Parathyroid adenoma (tissue), 2 donors: ENCODE measurements around the gene CHMP6.

Source experiments
- H2AFZ ChIP-seq: fragments of 300-600 bp; sonication (generic); one replicate; pipeline ENCODE4 v1.7.0; 2017; ENCODE audit warnings: antibody characterized with exemption, mild to moderate bottlenecking
- H3K27ac ChIP-seq: fragments of 300-600 bp; sonication (generic); one replicate; pipeline ENCODE4 v1.7.0; 2017
- H3K27me3 ChIP-seq: fragments of 300-600 bp; sonication (generic); one replicate; pipeline ENCODE4 v1.7.0; 2017; ENCODE audit warnings: low read length; ENCODE audit not compliant: control insufficient read depth, insufficient read depth
- H3K36me3 ChIP-seq: fragments of 300-600 bp; sonication (generic); one replicate; pipeline ENCODE4 v1.7.0; 2017; ENCODE audit warnings: low read length; ENCODE audit not compliant: control insufficient read depth, insufficient read depth
- H3K4me1 ChIP-seq: fragments of 300-600 bp; sonication (generic); one replicate; pipeline ENCODE4 v1.7.0; 2017; ENCODE audit warnings: control low read depth
- H3K4me2 ChIP-seq: fragments of 300-600 bp; sonication (generic); one replicate; pipeline ENCODE4 v1.7.0; 2017; ENCODE audit warnings: low read length
- H3K4me3 ChIP-seq: fragments of 300-600 bp; sonication (generic); one replicate; pipeline ENCODE4 v1.7.0; 2017; ENCODE audit warnings: low read depth, low read length
- H3K79me2 ChIP-seq: fragments of 300-600 bp; sonication (generic); one replicate; pipeline ENCODE4 v1.7.0; 2017; ENCODE audit warnings: control low read depth
- H3K9ac ChIP-seq: fragments of 300-600 bp; sonication (generic); one replicate; pipeline ENCODE4 v1.7.0; 2017; ENCODE audit warnings: mild to moderate bottlenecking
- H3K9me3 ChIP-seq: fragments of 300-600 bp; sonication (generic); one replicate; pipeline ENCODE4 v1.7.0; 2017; ENCODE audit warnings: low read length; ENCODE audit not compliant: control insufficient read depth
- TF ChIP-seq, protein P1 (sequence below): fragments of 300-600 bp; sonication (generic); IDR thresholded peaks from one replicate; pipeline ENCODE4 v1.7.0; 2017; ENCODE audit warnings: antibody characterized with exemption, mild to moderate bottlenecking
- donor health status: primary hyperparathyroidism.

Gene CHMP6

DNA sequence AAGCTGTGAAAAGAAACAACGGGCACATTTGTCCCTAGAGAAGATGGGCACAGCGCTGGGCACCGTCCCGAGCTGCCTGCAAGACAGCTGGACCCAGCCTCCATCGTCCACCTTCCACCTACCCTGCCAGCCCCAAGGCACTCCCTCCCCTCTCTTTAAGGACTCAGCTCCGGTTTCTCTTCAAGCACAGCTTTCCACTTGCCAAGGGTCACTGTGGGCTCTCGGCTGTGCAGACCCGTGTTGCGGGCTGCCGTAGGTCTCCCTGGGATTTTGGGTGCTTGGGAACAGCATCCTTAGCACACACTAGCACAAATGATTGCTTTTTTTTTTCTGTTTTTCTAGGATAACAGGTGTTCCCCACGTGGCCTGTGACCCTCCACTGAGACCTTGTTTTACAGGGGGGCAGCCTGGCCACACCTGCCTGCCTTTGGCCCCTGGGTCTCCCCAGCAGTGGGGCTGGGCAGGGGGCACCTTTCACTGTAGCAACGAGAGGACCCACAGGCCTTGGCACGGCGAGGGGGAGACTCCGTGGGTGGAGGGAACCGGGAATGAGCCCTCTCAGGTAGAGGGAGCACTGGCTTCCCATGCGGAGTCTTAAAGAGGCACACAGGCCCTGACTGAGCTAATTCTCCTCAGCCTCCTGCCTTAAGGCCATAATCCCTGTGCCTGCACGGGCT is 1.4 kb downstream of the CHMP6 start:
- Histone ChIP-seq H3K4me1 (peaks cover 11% of the 10 kb centered on the region), H3K79me2 (no peaks in the 10 kb centered on the region), H3K27me3 (no peaks in the 10 kb centered on the region), H3K27ac (no peak overlapping the region), H3K4me3 (peak overlapping the region; percentile 63), H3K36me3 (no peaks in the 10 kb centered on the region), H3K9me3 (no peaks in the 10 kb centered on the region), H3K4me2 (peak overlapping the region; percentile 95), H3K9ac (no peak overlapping the region), H2AFZ (no peak overlapping the region)
- TF ChIP-seq, protein P1, sequence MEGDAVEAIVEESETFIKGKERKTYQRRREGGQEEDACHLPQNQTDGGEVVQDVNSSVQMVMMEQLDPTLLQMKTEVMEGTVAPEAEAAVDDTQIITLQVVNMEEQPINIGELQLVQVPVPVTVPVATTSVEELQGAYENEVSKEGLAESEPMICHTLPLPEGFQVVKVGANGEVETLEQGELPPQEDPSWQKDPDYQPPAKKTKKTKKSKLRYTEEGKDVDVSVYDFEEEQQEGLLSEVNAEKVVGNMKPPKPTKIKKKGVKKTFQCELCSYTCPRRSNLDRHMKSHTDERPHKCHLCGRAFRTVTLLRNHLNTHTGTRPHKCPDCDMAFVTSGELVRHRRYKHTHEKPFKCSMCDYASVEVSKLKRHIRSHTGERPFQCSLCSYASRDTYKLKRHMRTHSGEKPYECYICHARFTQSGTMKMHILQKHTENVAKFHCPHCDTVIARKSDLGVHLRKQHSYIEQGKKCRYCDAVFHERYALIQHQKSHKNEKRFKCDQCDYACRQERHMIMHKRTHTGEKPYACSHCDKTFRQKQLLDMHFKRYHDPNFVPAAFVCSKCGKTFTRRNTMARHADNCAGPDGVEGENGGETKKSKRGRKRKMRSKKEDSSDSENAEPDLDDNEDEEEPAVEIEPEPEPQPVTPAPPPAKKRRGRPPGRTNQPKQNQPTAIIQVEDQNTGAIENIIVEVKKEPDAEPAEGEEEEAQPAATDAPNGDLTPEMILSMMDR = no peak

DNA sequence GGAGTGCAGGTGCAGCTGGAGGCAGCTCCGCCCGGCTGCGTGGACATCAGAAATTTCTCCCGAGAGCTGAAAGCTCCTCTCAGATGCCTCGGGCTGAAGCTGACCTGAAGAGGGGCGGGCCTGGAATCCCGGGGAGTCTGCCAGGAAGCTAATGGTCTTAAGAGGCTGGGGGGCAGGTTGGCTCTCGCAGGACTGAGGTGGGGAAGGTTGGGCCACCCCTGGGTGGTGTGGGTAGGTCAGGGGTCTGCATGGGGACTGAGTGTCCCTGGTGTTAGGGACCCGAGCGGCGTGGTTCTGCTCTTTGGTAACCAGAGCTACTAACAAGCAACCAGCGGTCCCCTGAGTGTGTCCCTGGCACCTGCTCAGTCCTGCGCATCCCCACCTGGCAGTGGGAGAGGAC is 3.5 kb downstream of the CHMP6 start:
- Histone ChIP-seq H3K4me3 (no peak overlapping the region), H3K79me2 (no peaks in the 10 kb centered on the region), H3K36me3 (no peaks in the 10 kb centered on the region), H3K27me3 (no peaks in the 10 kb centered on the region), H3K27ac (no peak overlapping the region), H3K9me3 (no peaks in the 10 kb centered on the region), H3K4me2 (no peak overlapping the region), H3K9ac (no peak overlapping the region), H2AFZ (no peak overlapping the region), H3K4me1 (no peaks in the 10 kb centered on the region)
- TF ChIP-seq, protein P1 = no peak

DNA sequence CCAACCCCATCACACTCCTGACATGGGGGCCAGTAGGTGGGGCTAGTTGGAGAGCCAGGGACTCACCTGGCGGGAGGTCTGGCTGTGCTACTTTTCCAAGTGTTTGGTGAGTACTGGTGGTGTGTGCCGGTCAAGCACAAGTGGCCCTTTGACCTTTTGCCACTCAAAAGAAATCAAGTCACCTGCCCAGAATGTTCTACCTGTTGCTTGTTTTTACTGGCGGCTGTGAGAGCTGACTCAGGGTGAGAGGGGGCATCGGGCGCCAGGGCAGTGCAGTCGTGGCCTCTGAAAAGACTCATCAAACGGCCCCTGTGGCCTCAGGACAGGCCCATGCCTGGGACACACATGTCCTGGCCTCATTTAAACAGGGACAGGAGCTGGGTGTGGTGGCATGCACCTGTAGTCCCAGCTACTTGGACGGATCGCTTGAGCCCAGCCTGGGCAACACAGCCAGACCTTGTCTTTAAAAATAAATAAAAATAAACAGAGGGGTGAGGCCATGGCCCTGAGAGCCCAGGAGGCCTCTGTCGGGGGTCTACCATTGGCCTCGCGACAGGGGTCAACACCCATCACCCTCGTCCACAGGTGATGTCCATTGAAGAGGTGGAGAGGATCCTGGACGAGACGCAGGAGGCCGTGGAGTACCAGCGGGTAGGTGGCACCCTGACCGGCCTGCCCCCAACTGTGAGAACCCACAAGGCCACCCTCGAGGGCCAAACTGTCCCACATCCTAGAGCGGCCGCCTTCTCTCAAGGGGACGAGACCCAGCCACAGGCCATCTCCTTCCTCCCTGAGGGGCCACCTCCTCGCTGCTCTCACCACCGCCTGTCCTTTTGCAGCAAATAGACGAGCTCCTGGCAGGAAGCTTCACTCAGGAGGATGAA is 5.0 kb downstream of the CHMP6 start:
- Histone ChIP-seq H3K4me2 (no peak overlapping the region), H3K79me2 (no peaks in the 10 kb centered on the region), H2AFZ (no peak overlapping the region), H3K27me3 (no peaks in the 10 kb centered on the region), H3K36me3 (no peaks in the 10 kb centered on the region), H3K4me1 (no peaks in the 10 kb centered on the region), H3K4me3 (no peak overlapping the region), H3K9me3 (no peaks in the 10 kb centered on the region), H3K27ac (no peak overlapping the region), H3K9ac (no peak overlapping the region)
- TF ChIP-seq, protein P1 = no peak

DNA sequence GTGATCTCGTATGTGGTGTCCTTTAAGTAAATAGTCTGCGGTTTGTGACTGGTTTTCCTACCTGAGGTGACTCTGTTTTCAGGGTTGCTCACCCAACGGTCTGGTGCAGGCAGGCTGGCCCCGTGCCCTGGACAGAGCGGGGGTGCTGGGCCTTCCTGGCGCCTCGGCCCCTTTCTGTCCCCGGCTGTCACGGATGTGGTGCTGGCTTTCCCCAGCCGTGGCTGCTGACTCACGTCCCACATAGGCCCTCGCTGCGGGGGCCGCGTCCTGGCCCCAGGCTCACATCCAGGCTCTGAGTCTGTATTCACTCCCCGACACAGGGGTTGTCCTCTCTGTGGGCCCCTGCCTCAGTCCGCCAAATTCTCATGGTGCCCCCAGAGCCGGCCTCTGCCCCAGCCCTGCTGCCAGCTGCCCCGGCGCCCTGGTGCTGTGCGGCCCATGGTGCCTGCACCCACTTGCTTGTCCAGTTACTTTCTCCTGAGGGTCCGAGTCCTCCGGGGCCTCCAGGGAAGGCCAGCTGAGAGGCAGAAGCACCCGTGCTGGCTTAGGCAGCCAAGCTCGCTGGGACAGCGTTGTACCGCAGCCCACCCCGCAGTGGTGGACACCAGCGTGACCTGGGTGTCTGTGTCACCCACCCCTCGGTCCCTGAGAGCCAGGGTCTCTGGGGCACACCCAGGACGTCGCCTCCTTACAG is 5.9 kb downstream of the CHMP6 start:
- Histone ChIP-seq H3K9ac (no peak overlapping the region), H2AFZ (no peak overlapping the region), H3K79me2 (no peaks in the 10 kb centered on the region), H3K4me2 (no peak overlapping the region), H3K4me3 (no peak overlapping the region), H3K27me3 (no peaks in the 10 kb centered on the region), H3K27ac (no peak overlapping the region), H3K4me1 (no peaks in the 10 kb centered on the region), H3K36me3 (no peaks in the 10 kb centered on the region), H3K9me3 (no peaks in the 10 kb centered on the region)
- TF ChIP-seq, protein P1 = no peak
